Smooth muscle cell (in vitro differentiated cells): ENCODE measurements around the gene MYL5. TPM values are rescaled to one million over a fixed set of nuclear protein-coding genes. Genes with fewer than 3 reads are reported as not detected.
"Not testable (repeated sequence)": the region's sequence is repeated elsewhere in the genome, so short reads cannot be mapped to it uniquely, and the experiment has no call there.

Experiments
- DNase-seq: peaks from one replicate; lab custom pipeline; 2025; ENCODE audit not compliant: unreplicated experiment; lab: John Stamatoyannopoulos, UW
- H2AFZ ChIP-seq: fragments of 200-600 bp; sonication (generic); 2 replicates; pipeline ENCODE4 v1.6.0; 2016; ENCODE audit warnings: antibody characterized with exemption, low read depth, mild to moderate bottlenecking
- H3F3A ChIP-seq: fragments of 200-600 bp; sonication (generic); 2 replicates; pipeline ENCODE4 v1.6.0; 2017; ENCODE audit warnings: antibody characterized with exemption, low read depth
- H3K27ac ChIP-seq: fragments of 200-600 bp; sonication (generic); 2 replicates; pipeline ENCODE4 v1.5.1; 2016; ENCODE audit warnings: low read depth, mild to moderate bottlenecking
- H3K27me3 ChIP-seq: fragments of 200-600 bp; sonication (generic); 2 replicates; pipeline ENCODE4 v1.6.1; 2016; ENCODE audit warnings: low read depth, mild to moderate bottlenecking
- H3K36me3 ChIP-seq: fragments of 200-600 bp; sonication (generic); 2 replicates; pipeline ENCODE4 v1.5.1; 2016; ENCODE audit warnings: low read depth
- H3K4me1 ChIP-seq: fragments of 200-600 bp; sonication (generic); 2 replicates; pipeline ENCODE4 v1.5.1; 2016; ENCODE audit warnings: low read depth
- H3K4me2 ChIP-seq: fragments of 200-600 bp; sonication (generic); 2 replicates; pipeline ENCODE4 v1.6.0; 2016; ENCODE audit warnings: mild to moderate bottlenecking
- H3K4me3 ChIP-seq: fragments of 200-600 bp; sonication (generic); 2 replicates; pipeline ENCODE4 v1.5.1; 2016; ENCODE audit warnings: mild to moderate bottlenecking
- H3K79me2 ChIP-seq: fragments of 200-600 bp; sonication (generic); 2 replicates; pipeline ENCODE4 v1.6.0; 2016; ENCODE audit warnings: low read depth, mild to moderate bottlenecking
- H3K9ac ChIP-seq: fragments of 200-600 bp; sonication (generic); 2 replicates; pipeline ENCODE4 v1.6.0; 2016; ENCODE audit warnings: low read depth
- H3K9me3 ChIP-seq: fragments of 200-600 bp; sonication (generic); replicated peaks from 2 replicates; pipeline ENCODE4 v1.5.1; 2016; ENCODE audit warnings: low read depth
- H4K20me1 ChIP-seq: fragments of 200-600 bp; sonication (generic); 2 replicates; pipeline ENCODE4 v1.6.0; 2016; ENCODE audit warnings: low read depth
- WGBS: methylation state at CpG from one replicate; pipeline ENCODE4 v1.1.7; 2016; ENCODE audit warnings: low lambda C conversion rate; 5-methylcytosine and 5-hydroxymethylcytosine counted together
- polyA plus RNA-seq: library from polyadenylated mRNA; unstranded; fragments of >200 nt; fragmentation: Nextera tagmentation; extraction: Ambion mirVana; gene quantifications from 2 replicates; pipeline ENCODE4 v1.2.1, GENCODE V29; 2016
- total RNA-seq: library from RNA; depleted of rRNA; stranded (reverse); fragments of >200 nt; gene quantifications from 2 replicates; pipeline ENCODE4 v1.2.3, GENCODE V29; 2014
- TF ChIP-seq, protein P1 (sequence below): fragments of 200-600 bp; sonication (generic); IDR thresholded peaks from 2 replicates; pipeline ENCODE4 v1.5.1; 2017; ENCODE audit warnings: borderline replicate concordance, mild to moderate bottlenecking, antibody characterized with exemption; ENCODE audit not compliant: insufficient read depth, poor library complexity, severe bottlenecking

Gene MYL5
- total and polyA plus RNA-seq, 2 experiments from 2014 or later, result 6.7 to 6.8 TPM

DNA sequence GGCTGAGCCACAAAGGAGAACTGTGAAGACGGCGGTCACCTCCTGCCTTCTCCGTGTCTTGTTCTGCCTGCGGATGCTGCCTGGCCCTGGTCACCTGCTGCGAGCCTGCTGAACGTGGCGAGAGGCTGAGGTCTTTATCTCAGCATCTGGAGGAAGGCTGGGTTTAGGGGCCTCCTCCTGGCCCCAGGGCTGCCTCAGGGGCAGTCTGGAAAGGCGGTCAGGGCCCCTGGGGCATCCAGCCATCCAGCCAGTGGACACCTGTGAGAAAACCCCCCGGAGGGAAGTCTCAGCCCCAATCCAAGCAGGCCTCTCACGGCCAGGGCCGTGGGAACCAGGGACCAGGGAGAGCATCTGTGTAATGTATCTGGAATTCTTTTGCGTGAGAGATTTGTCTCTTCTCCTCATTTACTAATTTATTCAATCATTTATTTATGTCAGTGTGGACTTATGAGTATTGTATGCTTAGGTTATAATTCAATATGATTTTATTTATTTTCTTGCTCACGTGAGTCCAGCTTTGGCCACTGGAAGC lies 37.6 kb upstream of the MYL5 start:
- Histone ChIP-seq H3K9me3 (no peaks in the 10 kb centered on the region), H3K27me3 (no peaks in the 10 kb centered on the region), H3K4me3 (no peak overlapping the region), H3K4me1 (no peaks in the 10 kb centered on the region), H3K27ac (no peak overlapping the region), H3F3A (no peaks in the 10 kb centered on the region), H2AFZ (no peak overlapping the region), H3K4me2 (no peak overlapping the region), H3K79me2 (no peaks in the 10 kb centered on the region), H3K36me3 (no peaks in the 10 kb centered on the region), H4K20me1 (no peaks in the 10 kb centered on the region), H3K9ac (no peak overlapping the region)
- DNase-seq, result no peak
- TF ChIP-seq, protein P1, sequence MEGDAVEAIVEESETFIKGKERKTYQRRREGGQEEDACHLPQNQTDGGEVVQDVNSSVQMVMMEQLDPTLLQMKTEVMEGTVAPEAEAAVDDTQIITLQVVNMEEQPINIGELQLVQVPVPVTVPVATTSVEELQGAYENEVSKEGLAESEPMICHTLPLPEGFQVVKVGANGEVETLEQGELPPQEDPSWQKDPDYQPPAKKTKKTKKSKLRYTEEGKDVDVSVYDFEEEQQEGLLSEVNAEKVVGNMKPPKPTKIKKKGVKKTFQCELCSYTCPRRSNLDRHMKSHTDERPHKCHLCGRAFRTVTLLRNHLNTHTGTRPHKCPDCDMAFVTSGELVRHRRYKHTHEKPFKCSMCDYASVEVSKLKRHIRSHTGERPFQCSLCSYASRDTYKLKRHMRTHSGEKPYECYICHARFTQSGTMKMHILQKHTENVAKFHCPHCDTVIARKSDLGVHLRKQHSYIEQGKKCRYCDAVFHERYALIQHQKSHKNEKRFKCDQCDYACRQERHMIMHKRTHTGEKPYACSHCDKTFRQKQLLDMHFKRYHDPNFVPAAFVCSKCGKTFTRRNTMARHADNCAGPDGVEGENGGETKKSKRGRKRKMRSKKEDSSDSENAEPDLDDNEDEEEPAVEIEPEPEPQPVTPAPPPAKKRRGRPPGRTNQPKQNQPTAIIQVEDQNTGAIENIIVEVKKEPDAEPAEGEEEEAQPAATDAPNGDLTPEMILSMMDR, result no peak
- 87% methylated on average over 13 of the region's 13 CpGs for WGBS

DNA sequence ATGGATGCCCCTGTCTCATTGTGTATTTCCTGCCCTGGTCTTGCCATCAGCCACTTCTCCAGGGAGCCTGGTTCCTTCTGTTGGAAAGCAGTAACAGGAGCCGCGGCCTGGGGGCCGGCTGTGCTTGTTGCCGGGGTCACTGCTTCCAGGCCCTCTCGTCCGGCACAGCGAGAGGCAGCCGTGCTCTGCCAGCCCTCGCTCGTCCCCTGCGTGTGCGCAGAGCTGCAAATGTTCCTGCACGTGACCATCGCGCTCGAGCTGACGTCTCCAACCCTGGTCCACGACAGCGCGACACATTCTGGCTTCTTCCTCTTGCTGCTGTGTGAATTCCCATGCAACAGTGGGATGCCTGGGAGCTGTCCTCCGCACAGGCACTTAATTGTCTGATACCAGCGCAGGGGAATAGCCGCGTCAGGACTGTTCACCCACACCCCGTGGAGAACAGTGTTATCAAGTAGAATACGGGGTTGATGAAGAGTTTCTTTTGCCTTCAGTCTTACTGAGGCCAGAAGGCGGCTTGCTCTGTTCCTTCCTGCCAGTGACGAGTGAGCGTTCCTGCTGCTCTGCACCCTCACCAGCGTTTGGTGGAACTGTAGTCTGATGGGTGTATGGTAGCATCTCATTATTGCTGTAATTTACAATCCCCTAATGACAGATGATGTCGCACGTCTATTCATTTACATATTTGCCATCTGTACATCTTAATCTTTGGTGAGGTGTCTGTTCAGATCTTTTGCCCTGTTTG lies 36.6 kb upstream of the MYL5 start:
- no peaks in the 10 kb centered on the region for H3K9me3 ChIP-seq
- TF ChIP-seq, protein P1, result no peak

DNA sequence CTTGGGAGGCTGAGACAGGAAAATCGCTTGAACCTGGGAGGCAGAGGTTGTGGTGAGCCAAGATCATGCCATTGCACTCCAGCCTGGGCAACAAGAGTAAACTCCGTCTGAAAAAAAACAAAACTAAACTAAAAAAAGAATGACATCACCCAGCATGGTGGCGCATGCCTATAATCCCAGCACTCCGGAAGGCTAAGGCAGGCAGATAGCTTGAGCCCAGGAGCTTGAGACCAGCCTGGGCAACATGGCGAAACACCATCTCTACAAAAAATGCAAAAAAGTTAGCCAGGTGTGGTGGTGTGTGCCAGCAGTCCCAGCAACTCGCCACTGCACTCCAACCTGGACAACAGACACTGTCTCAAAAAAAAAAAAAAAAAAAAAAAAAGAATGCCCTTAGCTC lies 32.0 kb upstream of the MYL5 start:
- 90% methylated on average over 6 of the region's 6 CpGs for WGBS
- H3K36me3 ChIP-seq, H3F3A ChIP-seq, H3K9ac ChIP-seq, H3K27me3 ChIP-seq, H3K79me2 ChIP-seq, H3K4me1 ChIP-seq, H4K20me1 ChIP-seq, DNase-seq, H3K27ac ChIP-seq, H3K4me2 ChIP-seq, H3K9me3 ChIP-seq, H2AFZ ChIP-seq, H3K4me3 ChIP-seq: not testable (repeated sequence)

More for the DNA sequence above, 36.6 kb upstream of the MYL5 start:
- Histone ChIP-seq H3K27ac (no peak overlapping the region), H4K20me1 (no peaks in the 10 kb centered on the region), H3K9ac (no peak overlapping the region), H2AFZ (no peak overlapping the region), H3K4me3 (no peak overlapping the region), H3K79me2 (no peaks in the 10 kb centered on the region), H3F3A (no peaks in the 10 kb centered on the region), H3K36me3 (no peaks in the 10 kb centered on the region), H3K4me2 (no peak overlapping the region), H3K27me3 (no peaks in the 10 kb centered on the region), H3K4me1 (no peaks in the 10 kb centered on the region)
- 91% methylated on average over 32 of the region's 32 CpGs for WGBS
- no peak for DNase-seq

- no peak overlapping the region for H3K4me2 ChIP-seq
- no peak overlapping the region for H3K4me3 ChIP-seq
- no peaks in the 10 kb centered on the region for H3K27me3 ChIP-seq
- H4K20me1 ChIP-seq, result no peaks in the 10 kb centered on the region
- H3K9ac ChIP-seq, result no peak overlapping the region
- H3K9me3 ChIP-seq, result no peaks in the 10 kb centered on the region
- no peak overlapping the region for H3K27ac ChIP-seq
- no peak overlapping the region for H2AFZ ChIP-seq
- H3K79me2 ChIP-seq, result no peaks in the 10 kb centered on the region
- H3F3A ChIP-seq, result no peaks in the 10 kb centered on the region
- H3K36me3 ChIP-seq, result no peaks in the 10 kb centered on the region
- H3K4me1 ChIP-seq, result no peaks in the 10 kb centered on the region
- TF ChIP-seq, protein P1, result no peak
- WGBS, result 96% methylated on average over 32 of the region's 32 CpGs
- DNase-seq, result no peak
Observed at GRCh38 chr4:646460-646859, 27.9 kb upstream of the MYL5 start.
